SKM-1 (cell line): ENCODE results near the gene AP1G2.
"Not testable (repeated sequence)": the region's sequence is repeated elsewhere in the genome, so short reads cannot be mapped to it uniquely, and the experiment has no call there.

Experiments
- DNase-seq: peaks from one replicate; lab custom pipeline; 2025; ENCODE audit not compliant: unreplicated experiment; lab: John Stamatoyannopoulos, UW

AP1G2 gene, protein sequence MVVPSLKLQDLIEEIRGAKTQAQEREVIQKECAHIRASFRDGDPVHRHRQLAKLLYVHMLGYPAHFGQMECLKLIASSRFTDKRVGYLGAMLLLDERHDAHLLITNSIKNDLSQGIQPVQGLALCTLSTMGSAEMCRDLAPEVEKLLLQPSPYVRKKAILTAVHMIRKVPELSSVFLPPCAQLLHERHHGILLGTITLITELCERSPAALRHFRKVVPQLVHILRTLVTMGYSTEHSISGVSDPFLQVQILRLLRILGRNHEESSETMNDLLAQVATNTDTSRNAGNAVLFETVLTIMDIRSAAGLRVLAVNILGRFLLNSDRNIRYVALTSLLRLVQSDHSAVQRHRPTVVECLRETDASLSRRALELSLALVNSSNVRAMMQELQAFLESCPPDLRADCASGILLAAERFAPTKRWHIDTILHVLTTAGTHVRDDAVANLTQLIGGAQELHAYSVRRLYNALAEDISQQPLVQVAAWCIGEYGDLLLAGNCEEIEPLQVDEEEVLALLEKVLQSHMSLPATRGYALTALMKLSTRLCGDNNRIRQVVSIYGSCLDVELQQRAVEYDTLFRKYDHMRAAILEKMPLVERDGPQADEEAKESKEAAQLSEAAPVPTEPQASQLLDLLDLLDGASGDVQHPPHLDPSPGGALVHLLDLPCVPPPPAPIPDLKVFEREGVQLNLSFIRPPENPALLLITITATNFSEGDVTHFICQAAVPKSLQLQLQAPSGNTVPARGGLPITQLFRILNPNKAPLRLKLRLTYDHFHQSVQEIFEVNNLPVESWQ

DNA sequence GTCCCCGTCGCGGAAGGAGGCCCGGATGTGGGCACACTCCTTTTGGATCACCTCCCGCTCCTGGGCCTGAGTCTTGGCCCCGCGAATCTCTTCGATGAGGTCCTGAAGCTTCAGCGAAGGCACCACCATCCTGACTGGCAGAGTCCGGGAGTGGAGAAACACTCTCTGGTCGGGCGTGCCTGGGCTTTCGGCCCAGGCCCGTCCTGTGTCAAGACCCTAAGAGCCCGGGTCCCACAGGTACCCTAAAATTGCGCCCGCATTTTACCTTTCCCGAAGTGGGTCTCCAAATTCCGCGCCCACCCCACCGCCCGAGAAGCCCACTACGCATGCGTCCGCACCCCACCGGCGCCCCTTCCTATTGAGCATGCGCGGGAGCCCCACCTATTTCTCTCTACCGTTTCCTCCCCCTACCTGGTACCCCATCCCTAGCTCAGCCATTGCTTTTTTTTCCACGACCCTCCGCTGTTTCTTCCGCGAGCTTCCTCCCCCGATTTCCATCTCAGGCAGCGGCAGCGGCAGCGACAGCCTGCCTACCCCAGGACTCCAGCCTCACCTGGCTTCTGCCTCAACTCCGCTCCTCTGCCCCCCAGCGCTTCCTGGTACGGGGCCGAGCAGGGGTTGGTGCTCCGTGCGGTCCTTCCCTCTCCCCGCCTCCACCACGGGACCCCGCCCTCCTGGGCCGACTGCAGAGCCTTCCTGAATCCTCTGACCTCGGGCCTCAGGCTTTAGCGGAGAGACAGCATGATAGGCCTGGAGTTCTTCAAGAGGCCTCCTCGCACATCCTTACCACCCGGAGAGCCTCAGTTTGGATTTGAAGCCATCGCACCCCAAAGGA lies at the start of gene AP1G2:
Gene AP1G2 (minus strand): TSS at position 606 of the 835 bp plus-strand sequence. CDS start 477 bp downstream, at position 129.
- peak; percentile 39 for DNase-seq

DNA sequence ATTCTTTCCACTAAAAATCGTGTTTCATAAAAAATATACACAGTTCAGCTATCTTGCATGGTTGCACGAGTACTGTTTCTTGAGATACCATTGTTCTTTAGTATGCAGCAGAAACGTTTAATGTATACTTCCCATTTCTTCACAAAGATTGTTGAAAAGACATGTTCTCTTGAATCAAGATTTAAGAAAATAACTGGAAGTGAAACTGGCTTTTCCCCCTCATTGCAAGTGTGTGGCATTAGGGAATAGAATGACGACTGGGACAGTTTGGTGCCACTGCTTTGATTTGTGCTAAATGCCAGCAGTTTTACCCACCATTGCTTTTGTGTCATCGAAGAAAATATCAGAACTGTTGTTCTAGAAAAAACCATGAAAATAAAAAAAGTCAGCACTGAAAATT lies 48.3 kb upstream of the AP1G2 start:
- no peak for DNase-seq

DNA sequence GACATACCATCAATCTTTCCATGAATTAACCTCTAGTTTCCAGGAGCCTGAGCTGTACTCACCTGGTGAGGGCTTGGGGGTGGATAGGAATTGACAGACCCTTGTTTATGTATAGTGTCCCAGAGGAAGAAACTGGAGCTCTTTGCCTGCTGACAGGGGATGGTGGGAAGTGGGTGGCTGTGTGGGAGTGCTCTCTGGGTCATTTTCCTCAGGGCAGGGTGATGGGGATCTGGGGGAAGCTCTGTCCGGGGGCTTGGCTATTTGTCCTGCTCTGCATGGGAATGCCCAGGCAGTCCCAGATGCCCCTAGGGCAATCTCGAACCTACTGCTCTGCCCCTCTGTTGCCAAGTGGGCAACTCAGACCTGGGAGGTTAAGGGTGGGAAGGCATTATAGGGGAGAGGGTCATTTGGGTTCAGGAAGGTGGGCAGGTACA lies 46.8 kb upstream of the AP1G2 start:
- DNase-seq, result no peak

DNA sequence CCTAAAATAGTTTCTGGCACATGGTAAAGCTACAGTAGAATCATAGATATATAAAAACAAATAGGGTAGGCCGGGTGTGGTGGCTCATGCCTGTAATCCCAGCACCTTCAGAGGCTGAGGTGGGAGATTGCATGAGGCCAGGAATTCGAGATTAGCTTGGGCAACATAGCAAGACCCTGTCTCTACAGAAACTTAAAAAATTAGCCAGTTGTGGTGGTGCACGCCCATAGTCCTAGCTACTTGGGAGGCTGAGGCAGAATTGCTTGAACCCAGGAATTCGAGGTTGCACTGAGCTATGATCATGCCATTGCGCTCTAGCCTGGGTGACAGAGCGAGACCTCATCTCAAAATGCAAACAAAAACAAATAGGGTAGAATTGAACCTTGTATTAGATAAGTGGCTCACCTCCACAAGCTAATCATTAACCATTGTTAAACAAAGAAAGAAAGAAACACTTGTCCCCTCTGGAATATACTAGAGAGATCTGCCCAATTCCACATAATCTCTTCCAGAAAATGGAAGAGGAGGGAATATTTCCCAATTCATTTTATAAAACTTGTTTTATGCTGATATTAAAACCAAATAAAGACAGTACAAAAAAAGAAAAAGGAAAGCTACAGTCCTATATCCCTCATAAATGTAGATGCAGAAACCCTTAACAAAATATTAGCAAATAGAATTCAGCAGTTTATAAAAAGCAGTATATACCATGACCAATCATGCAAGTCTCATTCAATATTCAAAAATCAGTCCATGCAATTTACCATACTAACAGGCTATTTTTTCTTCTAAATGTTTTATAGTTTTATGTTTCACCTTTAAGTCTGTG lies 45.9 kb upstream of the AP1G2 start:
- DNase-seq, result no peak

DNA sequence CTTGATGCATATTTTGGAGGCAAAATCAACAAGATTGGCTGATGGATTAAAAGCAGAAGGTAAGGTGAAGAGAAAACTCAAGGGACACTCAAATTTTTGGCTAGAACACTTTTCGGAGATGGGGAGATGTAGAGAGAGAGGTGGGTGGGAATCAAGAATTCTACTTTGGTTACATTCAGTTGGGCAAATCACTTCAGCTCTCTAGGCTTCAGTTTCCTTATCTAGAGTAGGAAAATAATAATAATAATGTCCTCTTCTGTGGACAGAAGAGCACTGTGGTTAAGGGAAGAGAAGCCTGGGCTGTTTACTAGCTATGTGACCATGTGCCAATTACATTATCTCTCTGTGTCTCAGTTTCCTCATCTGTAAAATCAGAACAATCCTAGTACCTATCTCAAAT lies 45.2 kb upstream of the AP1G2 start:
- no peak for DNase-seq

DNA sequence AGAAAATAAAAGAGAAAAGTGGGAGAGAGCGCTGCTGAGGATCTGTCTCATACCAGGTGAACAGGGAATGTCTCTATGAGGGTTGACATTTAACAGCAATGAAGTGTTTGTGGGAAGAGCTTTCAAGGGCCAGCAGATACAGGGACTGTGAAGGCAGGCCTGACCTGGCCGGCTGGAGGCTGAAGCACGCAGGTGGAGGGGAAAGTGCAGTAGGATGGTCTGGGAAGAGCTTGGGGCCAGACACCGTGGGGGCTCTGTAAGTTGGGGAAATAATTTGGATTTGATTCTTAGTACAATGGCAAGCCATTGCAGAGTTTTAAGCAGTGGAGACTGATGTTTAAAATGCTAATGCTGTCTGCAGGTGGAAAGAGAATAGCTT lies 44.8 kb upstream of the AP1G2 start:
- DNase-seq, result no peak

DNA sequence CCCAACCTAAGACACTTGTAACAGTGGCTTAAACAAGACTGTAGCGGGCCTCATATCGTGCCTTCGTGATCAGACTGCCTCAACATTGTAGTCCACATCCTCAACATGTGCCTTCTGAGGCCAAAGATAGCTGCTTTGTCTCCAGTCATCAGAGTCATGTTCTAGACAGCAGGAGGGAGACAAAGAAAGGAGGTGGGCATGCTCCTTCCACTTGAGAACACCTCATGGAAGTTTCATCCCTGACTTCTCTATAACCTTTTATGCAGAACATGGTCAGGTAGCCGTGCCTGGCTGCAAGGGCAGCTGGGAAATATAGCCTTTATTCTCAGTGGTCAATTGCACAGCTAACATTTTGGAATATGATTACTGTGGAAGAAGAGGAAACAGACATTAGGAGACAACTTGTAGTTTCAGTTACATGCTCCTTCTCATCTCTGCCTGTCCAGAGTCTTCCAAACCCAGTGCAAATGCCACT lies 43.3 kb upstream of the AP1G2 start:
- no peak for DNase-seq

DNA sequence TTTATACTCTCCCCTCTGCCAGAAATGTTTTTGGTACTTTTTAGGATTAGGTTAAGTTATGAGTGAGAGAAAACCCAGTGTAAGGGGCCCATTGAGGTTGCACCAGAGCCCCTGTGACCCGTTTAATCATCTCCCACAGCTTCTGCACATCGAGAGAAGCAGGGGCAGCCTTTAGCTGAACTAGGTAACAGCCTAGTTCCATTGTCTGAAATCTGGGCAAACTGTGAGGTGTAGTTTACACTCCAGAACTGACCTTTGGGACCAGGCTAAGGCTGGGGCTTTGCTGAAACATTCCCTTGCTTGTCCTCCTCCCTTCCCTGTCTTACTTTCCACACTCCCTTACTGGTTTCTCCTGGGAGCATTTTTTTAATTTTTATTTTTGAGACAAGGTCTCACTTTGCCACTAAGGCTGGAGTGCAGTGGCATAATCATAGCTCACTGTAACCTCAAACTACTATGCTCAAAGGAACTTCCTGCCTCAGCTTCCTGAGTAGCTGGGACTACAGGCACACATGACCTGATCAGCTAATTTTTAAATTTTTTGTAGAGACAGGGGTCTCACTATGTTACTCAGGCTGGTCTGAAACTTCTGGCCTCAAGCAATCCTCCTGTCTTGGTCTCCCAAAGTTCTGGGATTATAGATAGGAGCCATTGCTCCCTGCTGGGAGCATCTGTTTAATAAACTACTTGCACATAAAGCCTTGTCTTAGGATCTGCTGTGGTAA lies 42.7 kb upstream of the AP1G2 start:
- DNase-seq, result no peak

DNA sequence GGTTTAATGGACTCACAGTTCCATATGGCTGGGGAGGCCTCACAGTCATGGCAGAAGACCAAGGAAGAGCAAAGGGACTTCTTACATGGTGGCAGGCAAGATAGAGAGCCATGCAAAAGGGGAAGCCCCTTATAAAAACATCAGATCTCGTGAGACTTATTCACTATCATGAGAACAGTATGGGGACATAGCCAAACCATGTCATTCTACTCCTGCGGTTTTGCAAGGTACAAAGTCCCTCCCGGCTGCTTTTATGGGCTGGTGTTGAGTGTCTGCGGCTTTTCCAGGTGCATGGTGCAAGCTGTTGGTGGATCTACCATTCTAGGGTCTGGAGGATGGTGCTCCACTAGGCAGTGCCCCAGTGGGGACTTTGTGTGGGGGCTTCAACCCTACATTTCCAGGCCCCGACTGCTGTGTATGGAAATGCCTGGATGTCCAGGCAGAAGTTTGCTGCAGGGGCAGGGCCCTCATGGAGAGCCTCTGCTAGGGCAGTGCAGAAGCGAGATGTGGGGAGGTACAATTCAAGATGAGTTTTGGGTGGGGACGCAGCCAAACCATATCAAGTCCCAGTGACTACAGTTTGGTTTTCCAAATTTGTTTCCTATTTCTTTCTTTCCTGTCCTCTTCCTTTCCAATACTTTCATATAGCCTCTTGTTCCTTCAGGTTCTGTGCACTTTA lies 42.0 kb upstream of the AP1G2 start:
- DNase-seq, result not testable (repeated sequence)

DNA sequence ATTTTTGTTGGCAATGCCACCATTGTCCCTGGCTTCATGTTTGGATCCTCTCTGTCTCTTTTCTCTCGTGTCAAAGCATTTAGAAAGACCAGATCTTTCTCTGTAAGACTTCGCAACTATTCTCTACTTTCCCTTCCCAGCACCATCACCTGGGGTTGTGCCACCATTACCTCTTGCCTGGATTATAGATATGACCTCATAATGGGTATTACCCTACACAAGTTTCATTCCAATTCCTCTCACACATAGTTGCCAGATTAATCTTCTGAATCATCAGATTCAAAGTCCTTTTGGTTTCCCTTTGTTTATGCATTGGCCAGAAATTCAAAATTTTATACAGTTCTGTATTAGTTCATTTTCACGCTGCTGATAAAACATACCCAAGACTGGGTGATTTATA lies 41.4 kb upstream of the AP1G2 start:
- DNase-seq, result no peak

DNA sequence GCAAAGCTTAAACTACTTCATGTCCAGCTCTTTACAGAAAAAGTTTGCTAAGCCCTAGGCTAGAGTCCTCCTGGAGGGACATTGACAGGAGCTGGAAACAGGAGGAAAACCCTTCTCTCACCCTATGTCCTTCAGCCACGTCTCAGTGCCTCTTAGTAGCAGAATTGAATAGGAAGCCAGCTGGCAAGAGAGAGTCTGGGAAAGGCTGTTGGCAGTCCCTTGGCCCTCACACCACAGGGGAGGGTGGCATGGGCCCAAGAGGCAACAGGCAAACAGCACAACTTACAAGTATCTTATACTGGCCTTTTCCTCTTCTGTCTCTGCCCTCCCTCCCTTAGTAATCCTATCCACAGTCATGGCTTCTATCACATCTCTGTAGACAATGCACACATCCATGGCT lies 40.9 kb upstream of the AP1G2 start:
- no peak for DNase-seq

DNA sequence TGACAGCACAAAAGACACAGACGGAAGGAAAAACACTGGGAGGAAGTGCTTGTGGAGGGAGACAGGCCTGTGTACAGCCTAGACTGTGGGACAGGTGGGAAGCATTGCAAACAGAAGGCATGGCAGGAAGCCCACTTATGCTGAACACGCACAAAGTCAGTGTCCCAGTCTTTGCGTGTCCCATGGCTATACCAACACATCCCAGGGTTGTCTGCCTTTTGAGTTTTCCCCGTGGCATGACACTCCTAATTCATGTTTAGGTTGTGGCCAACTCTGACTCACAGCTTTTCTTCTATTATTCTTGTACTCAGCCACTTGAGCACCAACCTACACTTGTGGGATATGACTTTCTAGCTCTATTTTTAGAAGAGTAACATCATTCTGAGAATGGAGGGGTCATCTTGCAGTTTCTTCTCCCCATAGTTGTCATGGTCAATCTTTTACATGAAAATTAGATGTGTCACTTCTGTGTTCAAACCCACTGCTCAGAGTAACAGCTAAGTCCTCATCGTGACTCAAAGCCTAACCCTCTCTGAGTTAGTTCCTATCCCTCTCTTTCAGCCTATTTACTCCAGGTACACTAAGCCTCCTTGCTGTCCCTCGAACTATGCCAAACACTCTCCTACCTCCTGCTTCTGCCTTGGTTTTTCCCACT lies 38.5 kb upstream of the AP1G2 start:
- DNase-seq, result no peak

DNA sequence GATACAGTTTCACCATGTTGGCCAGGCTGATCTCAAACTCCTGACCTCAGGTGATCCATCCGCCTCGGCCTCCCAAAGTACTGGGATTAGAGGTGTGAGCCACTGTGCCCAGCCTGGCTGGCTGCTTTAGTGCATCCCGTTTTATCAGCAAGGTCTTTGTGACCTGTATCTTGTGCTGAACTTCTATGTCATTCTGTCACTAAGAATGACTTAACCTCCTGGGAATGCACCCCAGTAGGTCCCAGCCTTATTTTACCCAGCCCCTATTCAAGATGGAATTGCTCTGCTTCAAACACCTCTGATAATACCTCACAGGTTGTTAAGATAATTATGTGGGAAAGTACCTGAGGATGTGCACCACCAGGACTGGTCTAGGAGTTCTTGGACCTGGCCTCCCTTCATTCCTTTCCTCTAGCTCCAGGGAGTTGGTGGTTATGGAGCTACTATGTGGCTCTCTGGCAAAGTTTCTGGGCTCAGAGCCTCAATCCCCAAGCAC lies 37.1 kb upstream of the AP1G2 start:
- DNase-seq, result no peak

DNA sequence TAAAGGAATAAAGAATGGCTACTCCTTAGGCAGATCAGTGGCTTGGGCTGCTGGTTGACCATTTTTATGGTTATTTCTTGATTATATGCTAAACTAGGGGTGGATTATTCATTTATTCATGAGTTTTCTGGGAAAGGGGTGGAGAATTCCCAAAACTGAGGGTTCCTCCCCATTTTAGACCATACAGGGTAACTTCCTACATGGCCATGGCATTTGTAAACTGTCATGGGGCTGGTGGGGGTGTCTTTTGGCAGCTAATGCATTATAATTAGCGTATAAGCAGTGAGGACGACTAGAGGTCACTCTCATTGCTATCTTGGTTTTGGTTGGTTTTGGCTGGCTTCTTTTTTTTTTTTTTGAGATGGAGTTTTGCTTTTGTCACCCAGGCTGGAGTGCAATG lies 36.6 kb upstream of the AP1G2 start:
- no peak for DNase-seq

DNA sequence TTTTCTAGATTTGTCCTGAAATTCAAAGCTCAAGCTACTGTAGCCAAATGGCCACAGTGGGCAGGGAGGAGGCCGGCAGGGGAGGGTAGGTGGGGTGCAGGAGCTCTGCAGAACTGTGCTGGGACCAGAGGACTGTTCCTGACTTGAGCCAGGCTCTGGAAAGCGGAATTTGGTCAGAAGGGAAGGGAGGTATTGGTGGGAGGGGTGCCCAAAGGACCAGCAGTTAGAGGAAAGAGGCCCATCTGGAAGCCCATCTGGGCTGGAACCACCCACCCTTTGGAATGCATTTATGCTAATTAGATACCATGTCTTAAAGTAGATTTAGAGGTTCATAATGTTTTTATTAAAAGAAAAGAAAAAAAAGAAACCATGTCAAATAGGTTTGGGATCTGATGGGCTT lies 35.5 kb upstream of the AP1G2 start:
- no peak for DNase-seq

DNA sequence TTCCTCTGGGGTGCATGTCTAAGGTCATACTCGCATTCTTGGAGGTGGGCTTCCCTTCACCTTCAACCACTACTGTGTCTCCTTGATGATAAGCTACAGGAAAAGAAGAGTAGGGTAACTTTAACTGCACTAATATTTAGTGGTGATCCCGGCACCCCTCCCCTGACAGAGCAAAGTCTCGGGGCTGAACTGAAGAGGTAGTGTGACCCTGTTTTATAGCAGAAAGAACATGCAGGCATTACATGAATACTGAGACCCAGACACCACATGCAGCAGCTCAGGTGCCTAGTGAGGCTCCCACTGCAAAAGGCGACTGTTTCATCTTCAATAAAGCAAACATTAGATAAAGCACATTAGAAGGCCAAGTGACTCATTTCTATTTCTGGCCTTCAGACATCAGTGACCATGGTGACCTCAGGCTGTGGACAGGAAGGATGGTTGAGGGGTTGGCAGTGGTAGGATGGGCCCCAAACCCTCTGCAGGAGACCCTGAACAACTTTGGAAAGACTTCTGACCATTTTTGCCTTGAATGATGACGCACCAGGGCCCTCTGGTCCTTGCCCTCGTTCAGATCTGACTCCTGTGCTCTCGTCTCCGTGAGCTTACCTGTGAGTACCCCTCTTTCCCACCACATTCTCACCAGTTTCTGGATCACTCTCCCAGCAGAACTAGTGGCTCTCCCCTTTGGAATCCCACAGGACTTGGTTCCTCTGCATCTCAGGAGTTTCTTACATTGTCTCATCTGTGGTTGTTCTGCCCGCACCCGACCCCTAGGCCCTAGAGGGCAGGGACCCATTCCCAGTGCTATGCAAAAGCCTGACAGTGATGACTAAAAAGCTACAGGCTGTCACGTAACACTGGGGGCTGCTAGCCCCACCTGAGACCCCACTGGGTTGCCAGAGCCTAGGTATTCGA lies 34.8 kb upstream of the AP1G2 start:
- DNase-seq, result no peak

DNA sequence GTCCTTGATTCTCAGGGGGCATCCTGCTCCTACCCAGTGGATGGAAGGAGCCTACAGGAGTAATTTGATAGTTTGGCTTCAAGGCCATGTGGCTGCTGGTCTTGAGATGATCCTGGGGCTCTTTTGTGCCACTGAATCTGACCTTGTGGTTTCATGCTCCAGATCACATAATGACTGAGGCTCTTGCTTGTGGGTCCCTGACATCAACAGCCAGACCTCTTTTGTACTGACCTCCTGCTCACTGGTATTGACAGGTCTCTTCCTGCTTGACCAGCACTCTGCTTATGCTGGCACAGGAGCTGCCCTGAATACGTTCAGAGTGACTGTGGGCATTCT lies 34.2 kb upstream of the AP1G2 start:
- no peak for DNase-seq

DNA sequence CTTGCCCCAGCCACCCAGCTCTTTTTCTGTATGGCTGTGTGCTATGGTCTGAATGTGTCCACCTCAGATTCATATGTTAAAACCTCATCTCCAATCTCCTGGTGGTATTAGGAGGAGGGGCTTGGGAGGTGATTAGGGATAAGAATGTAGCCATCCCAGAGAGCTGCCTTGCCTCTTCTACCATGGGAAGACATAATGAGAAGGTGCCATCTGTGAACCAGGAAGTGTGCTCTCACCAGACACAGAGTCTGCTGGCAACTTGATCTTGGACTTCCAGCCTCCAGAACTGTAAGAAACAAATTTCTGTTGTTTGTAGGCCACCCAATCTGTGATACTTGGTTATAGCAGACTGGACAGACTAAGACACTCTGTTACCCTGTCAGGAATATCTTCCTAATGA lies 33.8 kb upstream of the AP1G2 start:
- DNase-seq, result no peak
